Gastroesophageal sphincter (tissue), 4 donors: Measurements from ENCODE around the gene APOL4. TPM values are rescaled to one million over a fixed set of nuclear protein-coding genes. Genes with fewer than 3 reads are reported as not detected.
A peak's percentile ranks its signal among the peaks of the same experiment; 100 is the strongest.

Source experiments
- ATAC-seq: fragments of 150-250 bp; one replicate; pipeline ENCODE4 v1.9.1; 2016; ENCODE audit warnings: mild to moderate bottlenecking, moderate library complexity
- H3K27ac ChIP-seq, 4 donors: fragments of 200-600 bp; sonication (generic) in 3 of 4; 1 replicate in 3 of 4; 2 replicates in 1 of 4; pipeline ENCODE4 v1.5.1; 2016 to 2019
- H3K27me3 ChIP-seq: fragments of 200-600 bp; sonication (generic); one replicate; pipeline ENCODE4 v1.5.1; 2019
- H3K36me3 ChIP-seq, 2 donors: fragments of 200-600 bp; sonication (generic); one replicate each; pipeline ENCODE4 v1.5.1; 2019; ENCODE audit warnings: control low read depth in 1 of 2
- H3K4me1 ChIP-seq, 3 donors: fragments of 200-600 bp; sonication (generic); 1 replicate in 2 of 3; 2 replicates in 1 of 3; pipeline ENCODE4 v1.5.1; 2016 to 2019; ENCODE audit warnings: control low read depth in 2 of 3
- H3K4me3 ChIP-seq, 2 donors: fragments of 200-600 bp; sonication (generic); one replicate each; pipeline ENCODE4 v1.5.1; 2019; ENCODE audit warnings: mild to moderate bottlenecking in 1 of 2, moderate library complexity in 1 of 2
- H3K9me3 ChIP-seq, 3 donors: fragments of 200-600 bp; sonication (generic); one replicate each; pipeline ENCODE4 v1.5.1; 2017 to 2019; ENCODE audit warnings: control low read depth in 2 of 3
- CTCF ChIP-seq, 4 experiments: fragments of 200-600 bp in 2 of 4; fragments of 450-650 bp in 2 of 4; sonication (generic) in 1 of 4; IDR thresholded peaks; one replicate each; pipeline ENCODE4 v1.5.1; 2017 to 2019; ENCODE audit warnings: antibody characterized with exemption in 4 of 4, mild to moderate bottlenecking in 2 of 4, moderate library complexity in 2 of 4
- EP300 ChIP-seq: sonication (generic); formaldehyde crosslinking; IDR thresholded peaks from one replicate; pipeline ENCODE4 v1.6.1; 2017; ENCODE audit warnings: antibody characterized with exemption, mild to moderate bottlenecking
- POLR2A ChIP-seq, 2 donors: fragments of 450-650 bp; IDR thresholded peaks; one replicate each; pipeline ENCODE4 v1.6.1; 2017; ENCODE audit warnings: antibody characterized with exemption in 2 of 2, mild to moderate bottlenecking in 2 of 2, moderate library complexity in 1 of 2
- POLR2AphosphoS5 ChIP-seq: sonication (generic); formaldehyde crosslinking; IDR thresholded peaks from one replicate; pipeline ENCODE4 v1.6.1; 2017; ENCODE audit warnings: antibody characterized with exemption
- WGBS, 2 donors: methylation state at CpG; one replicate each; pipeline ENCODE4 v1.1.5; 2018; ENCODE audit warnings: low coverage in 1 of 2; 5-methylcytosine and 5-hydroxymethylcytosine counted together
- total RNA-seq, 4 donors: library from RNA; depleted of rRNA; stranded (reverse); fragments of >200 nt; gene quantifications; one replicate each; pipeline ENCODE4 v1.1.0, GENCODE V29; 2016

APOL4 gene
- total RNA-seq, 4 donors from 2014 or later: 1.1 to 18.8 (median 5.4) TPM

- Histone ChIP-seq H3K36me3 (peaks cover 0 to 13% of the 10 kb centered on the region in 2 donors), H3K27me3 (no peaks in the 10 kb centered on the region), H3K4me1 (peaks cover 0 to 7% (median 4%) of the 10 kb centered on the region in 3 donors), H3K27ac (peak overlapping the region in 2 of 4 donors; percentile 17 to 48), H3K9me3 (no peaks in the 10 kb centered on the region), H3K4me3 (no peak overlapping the region)
- peak; percentile 78 for ATAC-seq
- 47 to 56% methylated on average over 5 to 7 of the region's 9 CpGs for WGBS, 2 donors
- TF ChIP-seq CTCF (IDR thresholded peaks at IDR 0.05): no peak
- no peak for TF ChIP-seq POLR2A (IDR thresholded peaks at IDR 0.05)
- peak; percentile 8 for TF ChIP-seq POLR2AphosphoS5
- TF ChIP-seq EP300: no peak
Observed at GRCh38 chr22:36220451-36220921, 18.9 kb upstream of the APOL4 start.

- H3K36me3 ChIP-seq: no peaks in the 10 kb centered on the region
- no peak overlapping the region for H3K27ac ChIP-seq
- 82 to 86% methylated on average over 6 to 7 of the region's 7 CpGs for WGBS, 2 donors
- no peak for TF ChIP-seq POLR2A (IDR thresholded peaks at IDR 0.05)
- no peak for TF ChIP-seq CTCF (IDR thresholded peaks at IDR 0.05)
- TF ChIP-seq EP300: no peak
- TF ChIP-seq POLR2AphosphoS5: no peak
- no peak overlapping the region for H3K4me3 ChIP-seq
- H3K9me3 ChIP-seq: no peaks in the 10 kb centered on the region
- H3K27me3 ChIP-seq: no peaks in the 10 kb centered on the region
- H3K4me1 ChIP-seq: peaks cover 0 to 7% (median 4%) of the 10 kb centered on the region in 3 donors
- no peak for ATAC-seq
Observed at GRCh38 chr22:36218648-36219193, 17.1 kb upstream of the APOL4 start.

- ATAC-seq: no peak
- H3K36me3 ChIP-seq: no peaks in the 10 kb centered on the region
- 50 to 60% methylated on average over 1 to 2 of the region's 2 CpGs for WGBS, 2 donors
- H3K4me1 ChIP-seq: peaks cover 0 to 6% (median 0%) of the 10 kb centered on the region in 3 donors
- H3K27me3 ChIP-seq: no peaks in the 10 kb centered on the region
- H3K27ac ChIP-seq: no peak overlapping the region
- H3K4me3 ChIP-seq: no peak overlapping the region
- TF ChIP-seq POLR2A (IDR thresholded peaks at IDR 0.05) (no peak), POLR2AphosphoS5 (no peak), EP300 (no peak), CTCF (IDR thresholded peaks at IDR 0.05) (no peak)
- H3K9me3 ChIP-seq: no peaks in the 10 kb centered on the region
Observed at GRCh38 chr22:36215981-36216380, 14.4 kb upstream of the APOL4 start.

- ATAC-seq: no peak
- Histone ChIP-seq H3K4me3 (no peak overlapping the region), H3K4me1 (peaks cover 0 to 8% (median 0%) of the 10 kb centered on the region in 3 donors), H3K27me3 (no peaks in the 10 kb centered on the region), H3K9me3 (no peaks in the 10 kb centered on the region), H3K27ac (no peak overlapping the region), H3K36me3 (no peaks in the 10 kb centered on the region)
- no peak for TF ChIP-seq POLR2AphosphoS5
- TF ChIP-seq POLR2A (IDR thresholded peaks at IDR 0.05): no peak
- no peak for TF ChIP-seq CTCF (IDR thresholded peaks at IDR 0.05)
- no peak for TF ChIP-seq EP300
- 98 to 100% methylated on average over 2 to 4 of the region's 4 CpGs for WGBS, 2 donors
Observed at GRCh38 chr22:36213586-36213985, 12.0 kb upstream of the APOL4 start.

GRCh38 chr22:36212901-36213300, 11.3 kb upstream of the APOL4 start:
- TF ChIP-seq EP300 (no peak), POLR2A (IDR thresholded peaks at IDR 0.05) (no peak), POLR2AphosphoS5 (no peak), CTCF (IDR thresholded peaks at IDR 0.05) (no peak)
- no peak for ATAC-seq

More at GRCh38 chr22:36212901-36213300, 11.3 kb upstream of the APOL4 start:
- H3K4me3 ChIP-seq: no peak overlapping the region
- H3K4me1 ChIP-seq: peaks cover 0 to 8% (median 0%) of the 10 kb centered on the region in 3 donors
- no peaks in the 10 kb centered on the region for H3K36me3 ChIP-seq
- H3K27me3 ChIP-seq: no peaks in the 10 kb centered on the region
- H3K27ac ChIP-seq: no peak overlapping the region
- no peaks in the 10 kb centered on the region for H3K9me3 ChIP-seq
